ENCODE results near the gene BARX2. TPM values are rescaled to one million over a fixed set of nuclear protein-coding genes. Genes with fewer than 3 reads are reported as not detected.
"Not testable (repeated sequence)": the region's sequence is repeated elsewhere in the genome, so short reads cannot be mapped to it uniquely, and the experiment has no call there.

BARX2 gene, protein sequence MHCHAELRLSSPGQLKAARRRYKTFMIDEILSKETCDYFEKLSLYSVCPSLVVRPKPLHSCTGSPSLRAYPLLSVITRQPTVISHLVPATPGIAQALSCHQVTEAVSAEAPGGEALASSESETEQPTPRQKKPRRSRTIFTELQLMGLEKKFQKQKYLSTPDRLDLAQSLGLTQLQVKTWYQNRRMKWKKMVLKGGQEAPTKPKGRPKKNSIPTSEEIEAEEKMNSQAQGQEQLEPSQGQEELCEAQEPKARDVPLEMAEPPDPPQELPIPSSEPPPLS
- 0.16 TPM for total RNA-seq

DNA sequence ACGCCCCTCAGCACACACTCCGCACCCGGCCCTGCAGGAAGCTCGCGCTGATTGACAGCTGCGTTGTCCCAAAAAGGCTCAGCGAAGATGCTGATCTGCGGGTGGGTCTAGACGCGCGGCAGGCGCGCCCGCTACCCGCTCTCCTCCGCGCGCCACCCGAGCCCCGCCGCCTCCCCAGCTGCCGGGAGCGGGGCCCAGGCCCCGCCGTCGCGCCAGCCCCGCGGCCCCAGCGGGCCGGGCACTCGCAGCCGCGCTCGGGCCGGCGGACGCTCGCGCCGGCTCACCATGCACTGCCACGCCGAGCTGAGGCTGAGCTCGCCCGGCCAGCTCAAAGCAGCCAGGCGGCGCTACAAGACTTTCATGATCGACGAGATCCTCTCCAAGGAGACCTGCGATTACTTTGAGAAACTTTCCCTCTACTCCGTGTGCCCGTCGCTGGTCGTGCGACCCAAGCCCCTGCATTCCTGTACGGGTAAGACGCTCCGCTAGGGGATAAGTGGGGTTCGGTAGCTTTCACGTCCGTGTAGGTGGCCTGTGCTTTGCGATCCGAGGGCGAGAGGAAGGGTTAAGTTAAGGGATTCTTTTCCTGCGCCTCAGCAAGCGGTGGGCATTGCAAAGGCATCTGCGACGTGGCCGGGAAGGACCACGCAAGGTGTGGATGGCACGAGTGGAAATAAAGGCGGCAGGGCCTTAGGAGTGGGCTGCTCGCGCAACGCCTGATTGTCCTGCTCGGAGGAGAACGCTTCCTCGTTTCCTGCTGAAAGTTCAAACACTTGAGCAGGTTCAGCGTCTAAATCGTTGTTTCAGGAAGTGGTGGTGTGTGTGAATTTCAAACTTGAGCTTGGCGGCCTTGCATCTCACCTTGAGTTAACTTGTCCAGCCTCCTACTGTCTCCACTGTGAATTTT is at the start of gene BARX2:
Gene BARX2, plus strand, starts transcription at position 98 of the 907 bp plus-strand sequence. Its CDS starts 188 bp downstream, at position 286.
- no peak for DNase-seq

DNA sequence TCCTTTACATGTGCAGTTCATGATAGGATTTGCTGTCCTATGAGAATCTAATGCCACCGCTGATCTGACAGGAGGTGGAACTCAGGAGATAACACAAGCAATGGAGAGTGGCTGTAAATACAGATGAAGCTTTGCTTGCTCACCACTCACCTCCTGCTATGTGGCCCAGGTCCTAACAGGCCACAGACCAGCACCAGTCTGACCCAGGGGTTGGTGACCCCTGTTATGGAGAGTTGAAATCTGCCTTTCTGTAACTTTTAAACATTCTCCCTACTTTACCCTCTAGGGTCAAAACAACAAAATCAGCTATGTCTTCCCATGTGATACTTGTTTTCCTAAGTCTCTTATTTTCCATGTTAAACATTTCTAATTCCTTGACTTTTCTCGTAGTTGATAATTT is 48.7 kb upstream of the BARX2 start:
- no peak for DNase-seq

DNA sequence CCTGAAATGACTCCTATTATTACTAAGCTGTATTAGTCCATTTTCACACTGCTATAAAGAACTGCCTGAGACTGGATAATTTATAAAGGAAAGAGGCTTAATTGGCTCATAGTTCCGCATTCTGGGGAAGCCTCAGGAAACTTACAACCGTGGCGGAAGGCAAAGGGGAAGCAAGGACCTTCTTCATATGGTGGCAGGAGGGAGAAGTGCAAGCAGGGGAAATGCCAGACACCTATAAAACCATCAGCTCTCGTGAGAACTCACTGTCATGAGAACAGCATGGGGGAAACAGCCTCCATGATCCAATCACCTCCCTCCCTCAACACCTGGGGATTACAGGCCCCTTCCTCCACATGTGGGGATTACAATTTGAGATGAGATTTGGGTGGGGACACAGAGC is 47.9 kb upstream of the BARX2 start:
- not testable (repeated sequence) for DNase-seq

DNA sequence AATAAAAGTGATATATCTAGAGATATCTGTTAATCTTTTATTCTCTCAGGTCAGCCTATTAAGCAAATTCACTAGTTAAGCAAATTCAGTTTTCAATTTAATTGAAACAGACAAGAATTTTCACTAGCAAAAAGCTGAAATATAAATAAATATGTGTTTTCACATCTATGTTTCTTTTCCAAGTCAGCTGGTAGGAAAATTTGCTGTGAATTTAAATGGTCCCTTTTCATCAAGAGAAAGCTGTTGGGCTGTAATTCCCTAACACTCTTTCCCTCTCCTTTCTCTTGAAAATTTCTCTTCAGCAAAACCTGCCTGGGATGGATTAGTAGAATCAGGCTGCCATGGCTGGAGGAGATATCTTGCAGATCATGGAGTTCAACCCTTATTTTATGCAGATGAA is 46.9 kb upstream of the BARX2 start:
- no peak for DNase-seq

DNA sequence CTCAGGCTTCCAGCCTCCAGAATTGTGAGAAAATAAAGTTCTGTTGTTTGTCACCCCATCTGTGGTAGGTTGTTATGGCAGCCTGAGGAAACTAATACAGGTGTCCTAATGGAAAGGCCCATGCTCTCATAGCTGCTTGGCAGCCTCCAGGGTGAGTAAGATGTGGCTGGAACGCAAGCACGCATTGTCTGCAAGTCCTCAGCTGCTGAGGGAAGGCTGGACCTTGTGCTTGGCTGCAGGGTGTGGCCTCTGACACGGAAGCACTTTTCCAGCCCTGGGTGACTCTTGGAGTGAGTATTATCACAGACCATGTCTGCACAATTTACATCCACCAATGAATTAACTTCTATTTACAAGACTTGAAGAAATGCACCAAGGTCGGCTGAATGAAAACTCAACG is 44.4 kb upstream of the BARX2 start:
- DNase-seq, result no peak

DNA sequence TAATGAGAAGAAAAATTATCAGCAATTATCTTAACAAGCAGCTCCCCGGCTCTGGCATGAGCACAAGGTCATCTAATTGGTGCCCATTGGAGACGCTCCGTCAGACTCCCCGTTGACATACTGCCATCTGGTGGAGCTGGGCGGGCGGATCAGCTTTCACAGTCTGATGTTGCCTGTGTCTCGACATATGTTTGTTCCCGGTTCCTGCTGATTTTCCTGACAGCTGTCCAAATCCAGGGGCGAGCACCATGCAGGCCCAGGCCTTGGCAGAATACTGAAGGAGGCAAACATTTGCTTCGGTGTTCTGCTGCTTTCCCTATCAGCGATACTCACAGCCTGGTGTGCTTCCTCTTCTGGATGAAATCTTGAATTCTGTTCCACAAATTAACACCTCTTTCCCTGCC is 43.8 kb upstream of the BARX2 start:
- DNase-seq, result peak; percentile 83

DNA sequence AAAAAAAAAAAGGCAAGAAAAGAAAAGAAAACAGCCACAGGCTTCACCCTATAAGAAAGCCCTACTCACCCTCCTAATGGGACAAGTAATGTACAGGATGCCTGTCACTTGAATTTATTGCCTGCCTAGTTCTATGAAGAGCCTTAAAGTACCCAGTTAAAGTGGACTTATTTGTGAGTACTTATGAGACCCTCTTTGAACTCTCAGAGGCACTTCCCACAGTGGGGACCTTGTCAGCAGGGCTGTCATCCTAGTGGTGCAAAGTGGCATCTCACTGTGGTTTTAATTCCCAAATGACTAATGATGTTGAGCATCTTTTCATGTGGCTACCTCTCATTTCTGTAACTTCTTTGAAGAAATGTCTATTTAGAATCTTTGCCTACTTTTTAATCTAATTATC is 41.8 kb upstream of the BARX2 start:
- DNase-seq, result no peak

DNA sequence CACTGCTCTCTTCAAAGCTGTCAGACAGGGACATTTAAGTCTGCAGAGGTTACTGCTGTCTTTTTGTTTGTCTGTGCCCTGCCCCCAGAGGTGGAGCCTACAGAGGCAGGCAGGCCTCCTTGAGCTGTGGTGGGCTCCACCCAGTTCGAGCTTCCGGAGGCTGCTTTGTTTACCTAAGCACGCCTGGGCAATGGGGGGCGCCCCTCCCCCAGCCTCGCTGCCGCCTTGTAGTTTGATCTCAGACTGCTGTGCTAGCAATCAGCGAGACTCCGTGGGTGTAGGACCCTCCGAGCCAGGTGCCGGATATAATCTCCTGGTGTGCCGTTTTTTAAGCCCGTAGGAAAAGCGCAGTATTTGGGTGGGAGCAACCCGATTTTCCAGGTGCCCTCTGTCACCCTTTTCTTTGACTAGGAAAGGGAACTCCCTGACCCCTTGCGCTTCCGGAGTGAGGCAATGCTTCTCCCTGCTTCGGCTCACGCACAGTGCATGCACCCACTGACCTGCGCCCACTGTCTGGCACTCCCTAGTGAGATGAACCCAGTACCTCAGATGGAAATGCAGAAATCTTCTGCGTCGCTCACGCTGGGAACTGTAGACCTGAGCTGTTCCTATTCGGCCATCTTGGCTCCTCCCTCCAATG is 31.2 kb upstream of the BARX2 start:
- not testable (repeated sequence) for DNase-seq

DNA sequence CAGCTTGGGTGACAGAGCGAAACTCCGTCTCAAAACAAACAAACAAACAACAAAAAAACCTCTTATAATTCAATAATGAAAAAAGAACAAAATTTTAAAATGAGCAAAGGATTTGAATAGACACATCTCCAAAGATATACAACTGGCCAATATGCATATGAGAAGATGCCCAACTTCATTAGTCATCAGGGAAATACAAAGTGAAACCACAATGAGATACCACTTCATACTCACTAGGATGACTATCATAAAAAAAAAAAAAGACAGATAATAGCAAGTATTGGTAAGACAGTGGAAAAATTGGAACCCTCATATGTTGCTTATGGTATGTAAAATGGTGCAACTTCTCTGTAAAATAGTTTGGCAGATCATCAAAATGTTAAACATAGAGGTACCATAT is 28.7 kb upstream of the BARX2 start:
- DNase-seq, result no peak

DNA sequence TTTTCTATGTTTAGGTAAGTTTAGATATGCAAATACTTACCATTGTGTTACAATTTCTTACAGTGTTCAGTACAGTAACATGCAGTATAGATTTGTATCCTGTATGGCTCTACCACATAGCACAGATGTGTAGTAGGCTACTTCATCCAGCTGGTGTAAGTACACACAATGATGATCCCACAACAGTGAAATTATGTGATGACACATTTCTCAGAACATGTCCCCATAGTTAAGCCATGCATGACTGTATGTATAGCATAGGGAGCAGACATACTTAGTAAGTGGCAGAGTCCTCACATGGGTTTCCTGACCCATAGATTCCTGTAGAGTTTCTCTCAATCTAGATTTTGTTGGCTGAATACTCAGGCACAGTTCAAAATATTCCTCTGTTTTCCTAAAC is 26.8 kb upstream of the BARX2 start:
- no peak for DNase-seq

DNA sequence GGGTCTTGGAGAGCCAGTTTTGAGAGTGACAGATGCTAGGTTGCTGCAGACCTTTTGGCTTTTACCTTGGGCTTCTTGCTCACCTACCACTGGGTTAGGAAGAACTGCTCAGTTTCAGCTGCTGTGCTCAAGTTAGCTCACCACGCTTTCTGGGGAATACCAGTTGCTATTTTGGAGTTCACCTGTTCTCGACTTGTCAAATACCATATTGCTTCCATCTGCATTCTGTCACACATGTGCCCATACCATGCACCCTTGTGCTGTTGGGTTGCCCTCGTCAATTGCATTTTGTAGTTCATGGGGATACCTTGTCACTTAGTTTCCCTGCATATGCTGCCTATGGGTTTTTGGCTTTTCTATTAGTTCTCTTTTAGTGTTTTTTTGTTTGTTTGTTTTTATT is 23.0 kb upstream of the BARX2 start:
- no peak for DNase-seq

DNA sequence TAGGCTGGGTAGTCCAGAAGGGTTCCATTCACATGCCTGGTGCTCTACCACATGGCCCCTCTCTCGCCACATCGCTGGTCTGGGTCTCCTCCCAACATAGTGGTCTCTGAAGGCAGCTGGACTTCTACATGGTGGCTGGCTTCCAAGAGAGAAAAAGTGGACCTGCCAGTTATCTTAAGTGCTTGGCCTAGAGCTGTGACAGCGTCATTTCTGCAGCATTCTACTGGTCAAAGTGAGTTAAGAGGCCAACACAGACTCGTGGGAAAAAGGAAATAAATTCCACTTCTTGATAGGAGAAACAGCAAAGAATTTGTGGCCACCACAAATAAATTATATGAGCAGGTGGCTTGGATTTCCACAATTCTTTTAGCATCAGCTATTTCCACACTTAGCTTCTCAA is 21.0 kb upstream of the BARX2 start:
- DNase-seq, result no peak

DNA sequence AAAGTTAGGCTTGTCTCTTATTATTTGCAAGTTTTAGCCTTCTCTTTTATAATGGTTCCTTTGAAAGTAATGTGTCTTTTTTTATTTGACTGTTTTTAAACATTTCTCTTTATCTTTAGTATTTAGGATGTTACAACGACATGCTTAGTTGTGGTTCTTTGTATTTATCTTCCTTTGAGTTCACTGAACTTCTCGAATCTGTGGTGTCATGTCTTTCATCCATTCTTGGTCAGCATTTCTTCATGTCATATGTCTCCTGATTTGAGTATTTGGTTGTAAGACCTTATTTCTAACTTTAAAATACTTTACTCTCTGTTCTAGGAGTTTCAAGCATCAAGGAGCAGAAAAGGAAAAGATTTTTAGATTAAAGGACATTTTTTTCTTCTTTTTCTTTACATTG is 15.9 kb upstream of the BARX2 start:
- no peak for DNase-seq

DNA sequence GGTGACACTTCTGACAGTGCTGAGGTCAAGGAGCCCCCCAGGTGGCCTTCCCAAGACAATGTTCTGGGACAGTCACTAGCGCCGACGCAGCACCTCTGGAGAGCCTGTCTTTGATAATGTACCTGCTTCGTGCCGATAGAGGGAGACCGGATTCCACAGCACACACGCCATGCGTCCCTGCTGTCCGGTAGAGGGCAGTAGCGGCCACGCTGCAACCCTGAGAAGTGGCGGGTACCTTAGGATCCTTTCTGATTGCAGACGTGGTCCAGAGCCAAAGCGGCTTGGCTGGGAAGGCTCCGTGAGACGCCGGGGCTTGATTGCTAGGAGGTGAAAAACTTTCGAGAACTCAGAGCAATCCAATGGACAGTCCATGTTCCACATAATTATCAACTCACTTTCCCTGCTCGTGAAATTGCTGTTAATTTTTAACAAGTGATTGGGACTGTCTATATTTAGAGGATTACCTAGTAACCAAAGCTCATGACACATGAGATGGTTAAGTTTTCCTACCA is 11.4 kb upstream of the BARX2 start:
- peak; percentile 57 for DNase-seq

DNA sequence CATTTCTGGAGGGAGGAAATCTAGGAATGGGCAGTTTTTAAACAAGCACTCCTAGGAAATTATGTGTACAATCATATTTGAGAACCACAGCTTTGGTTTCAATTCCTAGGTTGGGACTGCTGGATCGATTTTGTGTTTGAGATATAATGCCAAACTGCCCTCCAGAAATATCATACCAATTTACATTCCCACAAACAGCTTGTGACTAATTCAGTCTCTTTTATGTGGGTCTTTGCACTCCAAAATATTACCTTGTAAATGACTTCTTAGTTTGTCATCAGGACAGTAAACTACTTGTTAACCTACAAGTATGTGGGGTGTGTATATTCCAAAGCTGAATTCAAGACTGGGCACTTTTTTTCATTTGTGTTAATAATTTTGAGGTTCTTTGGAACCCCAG is 9.8 kb upstream of the BARX2 start:
- DNase-seq, result no peak

DNA sequence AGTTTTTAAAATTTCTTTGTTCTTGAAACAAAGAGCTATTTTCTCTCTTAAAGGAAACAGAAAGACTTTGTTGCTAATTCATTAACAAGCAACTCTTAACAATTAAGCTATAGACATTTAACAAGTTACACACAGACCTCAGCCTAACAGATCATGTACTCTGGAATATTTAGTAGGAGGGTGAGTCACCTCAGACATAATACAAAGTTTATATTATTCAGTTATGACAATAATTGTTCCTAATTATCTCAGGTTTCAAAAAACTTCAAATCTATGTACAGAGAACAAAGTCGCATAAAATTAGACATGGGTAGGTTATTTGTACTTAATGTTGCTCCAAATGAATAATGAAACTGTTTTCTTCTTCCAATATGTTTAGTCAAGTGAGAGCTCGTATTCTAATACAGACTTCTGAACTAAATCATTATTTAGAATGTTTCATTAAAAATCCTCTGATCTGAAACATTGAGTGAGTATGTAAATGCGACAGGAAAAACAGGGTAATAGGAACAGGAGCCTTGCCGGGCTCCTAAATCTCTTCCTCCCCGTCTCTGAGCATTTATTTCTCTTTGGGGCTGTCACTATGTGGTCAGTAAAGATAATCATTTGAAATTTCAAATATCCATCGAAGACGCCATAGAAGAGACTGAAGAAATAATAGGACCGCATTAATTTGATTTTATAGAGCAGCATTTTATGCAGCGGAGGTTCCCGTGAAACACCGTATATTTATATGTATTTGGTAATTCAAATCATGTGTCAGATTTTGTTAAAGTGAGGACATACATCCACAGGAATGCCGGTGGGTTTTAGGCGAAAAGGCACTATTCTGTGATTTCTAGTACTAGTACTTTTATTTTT is 8.7 kb upstream of the BARX2 start:
- no peak for DNase-seq

DNA sequence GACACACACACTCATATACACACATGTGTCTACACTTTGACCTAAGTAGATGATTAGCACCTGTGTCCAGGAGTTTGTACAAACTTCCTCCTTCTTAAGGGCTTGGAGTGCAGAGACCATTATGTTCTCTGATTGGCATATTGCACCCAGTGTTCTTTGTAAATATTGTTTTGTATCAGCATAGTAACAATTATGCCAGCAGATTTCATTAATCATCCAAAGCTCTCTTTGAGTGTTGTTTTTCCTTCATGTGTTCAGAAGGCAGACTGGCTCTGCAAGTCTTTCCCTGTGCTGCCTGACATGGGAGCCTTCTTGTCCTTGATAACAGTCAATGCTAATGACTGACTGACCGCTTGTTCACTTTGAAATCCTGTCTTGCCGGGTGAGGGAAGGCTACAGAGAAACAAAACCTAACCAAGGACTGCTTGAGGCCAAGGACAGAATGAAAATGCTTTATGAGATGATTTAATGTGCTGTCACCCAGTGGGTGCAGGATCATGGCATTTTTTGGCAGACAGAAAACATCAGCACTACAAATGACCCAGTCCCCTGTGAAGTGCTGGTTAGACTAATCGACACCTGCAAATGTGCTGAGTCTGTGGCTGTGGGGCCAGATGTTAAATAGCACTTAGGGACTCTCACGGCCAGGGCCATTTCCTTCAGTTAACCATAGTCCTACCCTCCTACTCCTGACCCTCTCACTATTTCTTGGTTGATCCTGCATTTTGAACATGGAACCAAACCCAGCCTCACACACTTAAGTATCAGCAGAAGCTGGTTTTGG is 6.6 kb upstream of the BARX2 start:
- DNase-seq, result no peak

DNA sequence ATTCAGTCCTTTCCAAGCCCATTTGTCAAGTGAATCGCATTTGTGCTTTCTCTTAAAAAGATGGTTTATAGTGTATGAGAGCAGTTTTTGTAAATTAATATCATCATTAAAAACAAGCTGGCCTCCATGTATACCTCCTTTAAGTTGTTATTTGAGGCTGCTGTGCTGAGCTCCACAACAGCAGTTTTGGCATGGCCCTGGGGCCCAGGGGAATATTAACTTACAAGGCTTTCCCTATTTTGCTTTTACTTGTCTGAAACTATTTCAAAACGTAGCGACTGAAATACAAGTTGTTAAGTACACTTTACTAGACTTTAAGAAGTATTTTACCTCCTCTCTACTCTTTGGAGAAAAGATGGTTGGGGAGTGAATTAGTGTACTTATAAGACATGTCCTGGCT is 4.9 kb upstream of the BARX2 start:
- no peak for DNase-seq

DNA sequence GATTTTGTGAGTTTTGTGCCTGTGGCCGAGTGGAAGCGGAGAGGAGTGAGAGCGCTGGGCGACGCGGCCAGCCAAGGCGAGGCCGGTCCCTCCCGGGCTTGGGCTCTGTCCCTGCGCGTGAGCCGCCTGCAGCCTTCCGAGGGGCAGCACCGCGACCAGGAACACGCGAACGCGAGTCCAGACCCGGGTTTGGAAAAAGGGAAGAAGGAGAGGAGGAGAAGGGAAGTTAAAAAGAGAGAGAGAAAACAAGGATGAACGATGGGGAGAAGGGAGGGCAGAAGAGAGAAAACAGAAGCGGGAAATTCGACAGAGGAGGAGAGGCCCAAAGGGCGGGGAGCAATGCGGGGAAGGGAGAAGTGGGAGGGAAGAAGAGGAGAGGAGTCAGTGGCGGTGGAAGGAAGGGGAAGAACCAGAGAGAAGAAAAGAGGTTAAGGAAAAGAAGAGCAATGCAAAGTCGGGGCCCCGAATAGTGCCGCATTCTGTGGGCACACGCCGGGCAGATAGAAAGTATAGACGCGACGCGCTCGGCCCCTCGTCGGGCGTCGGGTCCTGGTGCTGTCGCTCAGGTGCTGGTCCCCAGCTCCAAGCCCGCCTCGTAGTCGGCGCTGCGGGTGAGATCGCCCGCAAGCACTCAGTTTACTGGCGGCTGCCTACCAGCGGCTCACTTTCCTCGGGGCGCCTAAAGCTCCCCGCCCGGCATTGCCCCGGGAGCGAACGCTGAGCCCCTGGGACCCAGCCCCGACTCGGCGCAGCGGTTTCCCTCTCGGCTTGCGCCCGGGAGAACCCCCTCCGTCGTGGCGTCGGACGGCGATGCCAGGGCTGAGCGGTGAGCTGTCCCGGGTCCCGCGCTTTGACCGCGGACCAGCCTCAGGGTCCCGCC is 2.8 kb upstream of the BARX2 start:
- no peak for DNase-seq

DNA sequence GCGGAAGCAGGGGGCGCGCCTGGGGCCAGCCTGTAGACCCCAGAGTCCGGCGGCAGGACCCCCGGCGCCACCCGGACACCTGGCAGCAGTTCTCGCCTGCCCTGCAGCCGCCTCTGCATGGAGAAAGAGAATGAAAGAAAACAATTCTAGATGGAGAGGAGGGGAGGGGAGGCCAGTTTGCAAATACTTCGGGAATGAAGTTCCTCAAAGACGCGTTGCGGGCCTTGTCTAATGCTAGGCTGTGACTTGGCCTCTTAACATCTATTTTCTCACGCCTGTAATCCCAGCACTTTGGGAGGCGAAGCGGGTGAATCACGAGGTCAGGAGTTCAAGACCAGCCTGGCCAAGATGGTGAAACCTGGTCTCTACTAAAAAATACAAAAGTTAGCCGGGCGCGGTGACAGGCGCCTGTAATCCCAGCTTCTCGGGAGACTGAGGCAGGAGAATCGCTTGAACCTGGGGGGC is 2.1 kb upstream of the BARX2 start:
- DNase-seq, result no peak

Data from occipital lobe (tissue), 2 donors.